AG04450 (cell line): ENCODE data around the gene IKBKE. TPM values are rescaled to one million over a fixed set of nuclear protein-coding genes. Genes with fewer than 3 reads are reported as not detected.

ENCODE experiments used
- CTCF ChIA-PET: fragments of 300-600, 350-600 bp; formaldehyde crosslinking; extraction: SDS; loops from one replicate; lab custom pipeline; 2022; ENCODE audit warnings: antibody characterized with exemption, inconsistent platforms; lab: Charles Lee
- POLR2A ChIA-PET: fragments of 350-600 bp; formaldehyde crosslinking; extraction: SDS; loops from one replicate; lab custom pipeline; 2021; ENCODE audit warnings: antibody characterized with exemption, inconsistent platforms; lab: Yijun Ruan, JAX
- DNase-seq: peaks from one replicate; pipeline ENCODE4 v3.0.0-alpha.2; 2011; ENCODE audit warnings: low read depth, low spot score
- H3K27ac ChIP-seq: one replicate; pipeline ENCODE4 v1.5.1; 2012; ENCODE audit warnings: low read depth, low read length, control low read depth
- H3K27me3 ChIP-seq: one replicate; pipeline ENCODE4 v1.6.0; 2012; ENCODE audit warnings: low read length; ENCODE audit not compliant: control insufficient read depth, insufficient read depth
- H3K4me3 ChIP-seq: 2 replicates; pipeline ENCODE4 v1.5.1; 2011; ENCODE audit warnings: mild to moderate bottlenecking, low read depth, low read length, control low read depth
- H3K9me3 ChIP-seq: 2 replicates; pipeline ENCODE4 v1.5.1; 2012; ENCODE audit warnings: low read length; ENCODE audit not compliant: control insufficient read depth, insufficient read depth
- polyA plus RNA-seq: library from polyadenylated mRNA; depleted of rRNA; stranded (reverse); fragments of >200 nt; gene quantifications from 2 replicates; pipeline ENCODE4 v1.2.3, GENCODE V29; 2011
- TF ChIP-seq, protein P1 (sequence below): IDR thresholded peaks from 2 replicates; pipeline ENCODE4 v1.5.1; 2011; ENCODE audit warnings: low read depth, low read length, control low read depth, inconsistent platforms

The IKBKE gene
- polyA plus RNA-seq, 1 experiment, result 20.8 TPM

DNA sequence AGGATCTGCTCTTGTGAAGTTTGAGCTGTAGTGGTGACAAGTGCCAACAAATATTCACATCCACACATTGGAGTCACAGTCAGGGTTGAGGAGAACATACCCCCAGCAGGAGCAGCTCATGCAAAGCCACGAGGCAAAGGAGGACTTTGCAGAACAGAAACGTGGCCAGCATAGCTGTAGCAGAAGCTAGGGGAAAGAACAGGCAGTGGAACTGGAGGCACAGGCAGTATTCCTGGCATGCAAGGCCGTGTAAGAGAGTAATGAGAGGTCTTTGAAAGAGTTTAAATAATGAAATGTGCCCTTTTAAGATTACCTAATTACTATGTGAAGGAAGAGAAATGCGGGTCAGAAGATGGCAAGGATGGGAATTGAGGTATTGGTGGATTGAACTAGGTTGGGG, 40.9 kb upstream of the IKBKE start:
- TF ChIP-seq, protein P1, sequence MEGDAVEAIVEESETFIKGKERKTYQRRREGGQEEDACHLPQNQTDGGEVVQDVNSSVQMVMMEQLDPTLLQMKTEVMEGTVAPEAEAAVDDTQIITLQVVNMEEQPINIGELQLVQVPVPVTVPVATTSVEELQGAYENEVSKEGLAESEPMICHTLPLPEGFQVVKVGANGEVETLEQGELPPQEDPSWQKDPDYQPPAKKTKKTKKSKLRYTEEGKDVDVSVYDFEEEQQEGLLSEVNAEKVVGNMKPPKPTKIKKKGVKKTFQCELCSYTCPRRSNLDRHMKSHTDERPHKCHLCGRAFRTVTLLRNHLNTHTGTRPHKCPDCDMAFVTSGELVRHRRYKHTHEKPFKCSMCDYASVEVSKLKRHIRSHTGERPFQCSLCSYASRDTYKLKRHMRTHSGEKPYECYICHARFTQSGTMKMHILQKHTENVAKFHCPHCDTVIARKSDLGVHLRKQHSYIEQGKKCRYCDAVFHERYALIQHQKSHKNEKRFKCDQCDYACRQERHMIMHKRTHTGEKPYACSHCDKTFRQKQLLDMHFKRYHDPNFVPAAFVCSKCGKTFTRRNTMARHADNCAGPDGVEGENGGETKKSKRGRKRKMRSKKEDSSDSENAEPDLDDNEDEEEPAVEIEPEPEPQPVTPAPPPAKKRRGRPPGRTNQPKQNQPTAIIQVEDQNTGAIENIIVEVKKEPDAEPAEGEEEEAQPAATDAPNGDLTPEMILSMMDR, result no peak
- Histone ChIP-seq H3K4me3 (no peak overlapping the region), H3K9me3 (no peaks in the 10 kb centered on the region), H3K27ac (no peak overlapping the region), H3K27me3 (no peaks in the 10 kb centered on the region)
- no peak for DNase-seq
- POLR2A ChIA-PET, result no interaction called here
- CTCF ChIA-PET, result interaction anchor here (0.9 to 1.6 kb wide), 2 partner anchors 9 to 50 kb away, joined by 3 read pairs; no protein-coding TSS in a partner anchor

DNA sequence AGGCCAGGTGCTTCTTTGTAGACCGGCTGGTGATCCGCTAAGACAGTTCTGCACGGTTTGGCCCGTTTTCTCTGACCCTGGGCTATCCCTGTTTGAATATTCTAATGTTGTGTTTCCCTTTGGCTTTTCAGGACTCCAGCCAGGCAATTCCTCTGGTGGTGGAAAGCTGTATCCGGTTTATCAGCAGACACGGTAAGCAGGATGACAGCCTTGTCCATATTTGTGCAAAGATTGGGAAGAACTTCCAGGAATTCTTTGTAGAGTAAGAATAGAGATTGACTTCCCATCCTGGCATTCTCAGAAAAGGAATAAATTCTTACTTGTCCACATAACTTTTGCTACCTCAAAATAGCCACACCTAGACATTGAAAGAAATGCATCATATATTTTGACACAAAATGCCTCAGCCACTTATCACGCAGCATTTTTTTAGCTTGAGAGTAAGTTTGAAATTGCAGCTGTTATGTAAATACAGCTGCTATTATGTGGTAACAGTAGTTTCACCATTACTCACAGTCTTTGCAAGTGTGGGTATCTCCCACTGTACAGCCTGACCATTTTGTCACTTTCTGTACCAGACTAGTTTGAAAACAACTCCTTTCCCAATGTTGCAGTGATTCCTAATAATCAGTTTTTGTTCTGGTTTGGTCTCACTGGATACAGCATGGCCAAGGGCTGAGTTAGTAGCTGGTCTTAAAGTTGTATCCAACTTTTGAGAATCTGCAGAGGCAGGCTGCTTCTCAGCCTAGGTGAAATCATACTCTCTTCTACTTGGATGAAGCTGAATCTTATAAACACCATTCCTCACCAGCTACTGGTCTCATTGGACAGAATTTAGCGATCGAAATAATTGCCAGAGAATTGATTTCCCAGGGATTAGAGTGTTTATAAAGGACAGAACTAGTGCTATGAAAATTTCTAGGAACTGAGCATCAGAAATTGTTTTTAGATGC, 40.0 kb upstream of the IKBKE start:
- TF ChIP-seq, protein P1, result peak; percentile 44
- Histone ChIP-seq H3K27ac (peak overlapping the region; percentile 62), H3K4me3 (no peak overlapping the region), H3K27me3 (no peaks in the 10 kb centered on the region), H3K9me3 (no peaks in the 10 kb centered on the region)
- ChIA-PET CTCF (interaction anchor here (0.9 to 1.6 kb wide), 5 partner anchors 10 to 60 kb away, joined by 3 to 7 read pairs (median 3); no protein-coding TSS in a partner anchor), POLR2A (interaction anchor here (1.2 kb wide), 1 partner anchor 15 kb away, joined by 3 read pairs; no protein-coding TSS in a partner anchor)
- peak; percentile 66 for DNase-seq

DNA sequence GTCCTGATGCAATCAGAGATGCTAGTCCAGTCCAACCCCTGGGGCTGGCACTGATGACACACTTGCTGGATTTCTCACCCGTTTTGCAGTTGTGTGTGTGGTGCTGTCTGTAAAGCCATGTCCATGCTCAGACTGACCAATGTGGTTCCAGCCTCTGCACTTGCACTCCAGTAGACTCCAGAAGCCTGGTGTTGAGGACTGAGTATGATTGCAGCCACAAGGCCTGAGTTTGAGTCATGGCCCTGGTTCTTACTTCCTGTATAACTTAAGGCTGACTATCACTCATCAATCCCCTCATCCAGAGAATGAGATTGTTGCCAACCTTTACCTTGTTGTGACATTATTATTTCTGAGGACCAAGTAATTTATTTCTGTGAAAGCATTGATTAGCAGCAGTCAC, 34.8 kb upstream of the IKBKE start:
- DNase-seq, result no peak
- Histone ChIP-seq H3K4me3 (no peak overlapping the region), H3K9me3 (no peaks in the 10 kb centered on the region), H3K27me3 (no peaks in the 10 kb centered on the region), H3K27ac (no peak overlapping the region)
- POLR2A ChIA-PET, result no interaction called here
- TF ChIP-seq, protein P1, result no peak
- CTCF ChIA-PET, result no interaction called here

DNA sequence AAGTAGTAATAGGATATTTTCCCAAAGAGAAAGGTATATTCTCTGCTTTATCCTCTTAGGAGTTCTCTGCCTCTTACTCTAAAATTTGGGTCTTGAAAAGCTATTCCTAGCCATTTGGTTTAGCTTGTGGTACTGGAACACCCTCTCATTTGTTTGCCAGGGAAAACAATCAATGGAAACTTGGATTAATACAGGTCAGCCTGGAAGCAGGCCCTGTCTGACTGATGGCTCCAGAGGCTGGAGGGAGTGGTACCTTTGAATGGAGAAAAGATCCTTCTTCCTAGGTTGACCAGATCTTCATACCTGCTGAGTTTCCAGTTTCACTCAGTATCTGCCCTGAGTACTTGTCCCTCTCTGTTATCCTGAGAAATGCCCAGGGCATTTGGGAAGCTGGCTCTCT, 31.7 kb upstream of the IKBKE start:
- ChIA-PET CTCF (interaction anchor here (1.9 kb wide), 1 partner anchor 24 kb away, joined by 5 read pairs; no protein-coding TSS in a partner anchor), POLR2A (interaction anchor here (0.5 kb wide), 1 partner anchor 10 kb away, joined by 3 read pairs; no protein-coding TSS in a partner anchor)
- Histone ChIP-seq H3K27ac (no peak overlapping the region), H3K27me3 (no peaks in the 10 kb centered on the region), H3K9me3 (no peaks in the 10 kb centered on the region), H3K4me3 (no peak overlapping the region)
- no peak for DNase-seq
- TF ChIP-seq, protein P1, result no peak

DNA sequence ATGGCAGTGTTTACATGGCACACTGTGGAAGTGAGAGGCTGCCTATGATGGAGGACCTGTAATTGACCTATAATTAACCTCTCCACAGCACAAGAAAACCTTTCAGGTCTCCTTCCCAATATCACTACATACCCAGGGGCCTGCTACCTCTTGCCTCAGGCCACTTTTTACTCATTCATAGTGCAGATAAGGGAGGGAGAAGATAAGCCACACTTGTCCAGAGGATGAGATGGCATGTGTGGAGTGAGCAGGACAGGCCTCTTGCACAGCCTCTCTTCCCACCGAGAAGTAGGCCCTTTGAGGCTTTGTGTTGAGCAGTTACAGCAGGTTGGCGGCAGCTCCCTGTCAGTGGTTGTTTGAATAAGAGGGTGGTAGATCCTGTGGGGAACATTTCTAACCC, 31.1 kb upstream of the IKBKE start:
- POLR2A ChIA-PET, result no interaction called here
- H3K27me3 ChIP-seq, result no peaks in the 10 kb centered on the region
- no peak overlapping the region for H3K4me3 ChIP-seq
- DNase-seq, result no peak
- H3K9me3 ChIP-seq, result no peaks in the 10 kb centered on the region
- TF ChIP-seq, protein P1, result no peak
- CTCF ChIA-PET, result interaction anchor here (1.9 kb wide), 1 partner anchor 23 kb away, joined by 5 read pairs; no protein-coding TSS in a partner anchor
- H3K27ac ChIP-seq, result no peak overlapping the region
